ENCODE data around the gene GPR15LG.
"Not testable (repeated sequence)": the region's sequence is repeated elsewhere in the genome, so short reads cannot be mapped to it uniquely, and the experiment has no call there.

Gene GPR15LG

DNA sequence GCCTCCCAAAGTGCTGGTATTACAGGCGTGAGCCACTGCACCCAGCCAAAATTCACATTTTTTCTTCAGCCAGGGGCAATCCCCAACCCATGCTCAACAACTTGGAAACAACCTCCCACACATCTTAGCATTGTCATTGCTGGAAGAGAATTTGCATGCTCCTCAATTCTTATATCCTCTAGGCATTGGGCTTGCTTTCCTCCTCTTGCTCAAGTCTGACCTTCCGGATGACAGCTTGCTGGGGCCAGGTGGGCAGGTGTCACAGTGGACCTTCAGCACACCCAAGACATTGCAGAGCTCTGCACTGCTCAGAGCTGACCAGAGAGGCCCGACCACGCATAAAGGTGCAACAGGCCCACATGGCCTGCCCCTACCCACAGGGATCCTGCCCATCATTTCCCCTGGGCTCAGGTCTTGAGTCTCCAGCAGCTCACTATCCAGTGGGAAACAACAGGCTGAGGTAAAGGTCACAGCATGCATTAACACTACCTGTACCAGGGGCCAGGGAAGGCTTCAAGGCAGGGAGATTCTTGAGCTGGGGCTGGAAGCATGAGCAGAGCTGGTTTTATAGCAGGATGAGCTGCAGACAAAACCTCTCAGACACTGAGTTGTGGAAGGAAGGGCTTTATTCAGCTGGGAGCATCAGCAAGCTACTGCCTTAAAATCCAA, 6.8 kb upstream of the GPR15LG start:
- Histone ChIP-seq H3K9ac (ENCODE audit: low read depth, low read length) (no peak overlapping the region), H3K4me3 (ENCODE audit: low read length) (no peak overlapping the region), H3K27me3 (ENCODE audit: control insufficient read depth, insufficient read depth, low read length) (peaks cover 24% of the 10 kb centered on the region), H3K4me1 (ENCODE audit: control insufficient read depth, insufficient read depth, low read length) (no peaks in the 10 kb centered on the region), H3K9me3 (replicated peaks; ENCODE audit: low read length) (no peaks in the 10 kb centered on the region), H3K36me3 (ENCODE audit: insufficient read depth, low read length) (no peaks in the 10 kb centered on the region), H3K4me2 (ENCODE audit: low read length) (no peak overlapping the region)

GRCh38 chr10:84167289-84167653, 6.3 kb upstream of the GPR15LG start:
- H3K4me3 ChIP-seq (ENCODE audit: low read length); H3K36me3 ChIP-seq (ENCODE audit: insufficient read depth, low read length); H3K4me1 ChIP-seq (ENCODE audit: control insufficient read depth, insufficient read depth, low read length); H3K4me2 ChIP-seq (ENCODE audit: low read length); H3K9me3 ChIP-seq (replicated peaks; ENCODE audit: low read length); H3K9ac ChIP-seq (ENCODE audit: low read depth, low read length): not testable (repeated sequence)
- H3K27me3 ChIP-seq (ENCODE audit: control insufficient read depth, insufficient read depth, low read length): peaks cover 24% of the 10 kb centered on the region

DNA sequence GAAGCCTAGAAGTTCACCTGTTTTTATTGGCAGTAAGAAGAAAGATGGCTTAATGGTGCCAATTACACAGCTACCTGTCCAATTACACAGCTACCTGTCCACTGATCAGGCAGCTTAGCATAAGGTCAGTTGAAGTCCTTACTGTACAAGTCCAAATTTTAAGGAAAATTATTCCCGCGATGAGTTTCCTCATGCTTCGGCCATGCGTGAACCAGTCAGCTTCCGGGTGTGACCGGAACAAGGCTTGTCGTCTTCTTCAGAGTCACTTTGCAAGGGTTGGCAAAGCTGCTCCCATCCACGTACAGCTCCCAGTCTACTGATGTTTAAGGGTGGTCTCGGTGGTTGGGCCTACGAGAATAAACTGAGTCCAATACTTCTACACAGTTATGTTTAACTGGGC, 5.2 kb upstream of the GPR15LG start:
- H3K4me2 ChIP-seq (ENCODE audit: low read length); H3K4me1 ChIP-seq (ENCODE audit: control insufficient read depth, insufficient read depth, low read length); H3K9me3 ChIP-seq (replicated peaks; ENCODE audit: low read length); H3K9ac ChIP-seq (ENCODE audit: low read depth, low read length); H3K4me3 ChIP-seq (ENCODE audit: low read length); H3K36me3 ChIP-seq (ENCODE audit: insufficient read depth, low read length): not testable (repeated sequence)
- peaks cover 22% of the 10 kb centered on the region for H3K27me3 ChIP-seq (ENCODE audit: control insufficient read depth, insufficient read depth, low read length)

- not testable (repeated sequence) for H3K4me2 ChIP-seq (ENCODE audit: low read length); H3K9ac ChIP-seq (ENCODE audit: low read depth, low read length); H3K27me3 ChIP-seq (ENCODE audit: control insufficient read depth, insufficient read depth, low read length); H3K36me3 ChIP-seq (ENCODE audit: insufficient read depth, low read length); H3K9me3 ChIP-seq (replicated peaks; ENCODE audit: low read length); H3K4me1 ChIP-seq (ENCODE audit: control insufficient read depth, insufficient read depth, low read length); H3K4me3 ChIP-seq (ENCODE audit: low read length)
Observed at GRCh38 chr10:84171237-84171636, 2.4 kb upstream of the GPR15LG start.

- not testable (repeated sequence) for H3K9me3 ChIP-seq (replicated peaks; ENCODE audit: low read length); H3K36me3 ChIP-seq (ENCODE audit: insufficient read depth, low read length); H3K27me3 ChIP-seq (ENCODE audit: control insufficient read depth, insufficient read depth, low read length); H3K4me1 ChIP-seq (ENCODE audit: control insufficient read depth, insufficient read depth, low read length); H3K4me2 ChIP-seq (ENCODE audit: low read length); H3K4me3 ChIP-seq (ENCODE audit: low read length); H3K9ac ChIP-seq (ENCODE audit: low read depth, low read length)
Observed at GRCh38 chr10:84171700-84172466, 1.7 kb upstream of the GPR15LG start.

GRCh38 chr10:84172467-84173356, 889 bp upstream of the GPR15LG start:
- no peak overlapping the region for H3K9ac ChIP-seq (ENCODE audit: low read depth, low read length)
- H3K27me3 ChIP-seq (ENCODE audit: control insufficient read depth, insufficient read depth, low read length): no peaks in the 10 kb centered on the region

GRCh38 chr10:84175436-84175835, 1.8 kb downstream of the GPR15LG start:
- H3K4me3 ChIP-seq (ENCODE audit: low read length): no peak overlapping the region
- H3K4me2 ChIP-seq (ENCODE audit: low read length): no peak overlapping the region
- H3K27me3 ChIP-seq (ENCODE audit: control insufficient read depth, insufficient read depth, low read length): no peaks in the 10 kb centered on the region
- no peaks in the 10 kb centered on the region for H3K4me1 ChIP-seq (ENCODE audit: control insufficient read depth, insufficient read depth, low read length)
- H3K9me3 ChIP-seq (replicated peaks; ENCODE audit: low read length): no peaks in the 10 kb centered on the region
- H3K9ac ChIP-seq (ENCODE audit: low read depth, low read length): no peak overlapping the region
- no peaks in the 10 kb centered on the region for H3K36me3 ChIP-seq (ENCODE audit: insufficient read depth, low read length)

More at GRCh38 chr10:84172467-84173356, 889 bp upstream of the GPR15LG start:
- no peaks in the 10 kb centered on the region for H3K4me1 ChIP-seq (ENCODE audit: control insufficient read depth, insufficient read depth, low read length)
- no peaks in the 10 kb centered on the region for H3K36me3 ChIP-seq (ENCODE audit: insufficient read depth, low read length)
- H3K9me3 ChIP-seq (replicated peaks; ENCODE audit: low read length): no peaks in the 10 kb centered on the region
- no peak overlapping the region for H3K4me2 ChIP-seq (ENCODE audit: low read length)
- H3K4me3 ChIP-seq (ENCODE audit: low read length): no peak overlapping the region

DNA sequence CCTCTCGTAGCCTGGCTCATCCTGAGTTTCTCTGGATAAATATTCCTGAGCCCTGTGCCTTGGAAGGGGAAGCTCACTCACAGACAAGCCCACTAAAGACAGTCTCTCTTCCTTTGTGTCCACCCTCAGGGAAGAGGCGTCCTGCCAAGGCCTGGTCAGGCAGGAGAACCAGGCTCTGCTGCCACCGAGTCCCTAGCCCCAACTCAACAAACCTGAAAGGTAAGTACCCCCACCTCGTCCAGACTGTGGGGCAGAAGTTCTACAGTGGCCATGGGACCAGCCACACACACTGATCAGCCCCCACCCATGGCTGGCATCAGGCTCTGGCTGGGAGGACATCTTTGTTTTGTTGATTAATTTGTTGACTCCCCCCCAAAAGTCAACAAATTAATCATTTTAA, 2.8 kb downstream of the GPR15LG start:
- Histone ChIP-seq H3K4me1 (ENCODE audit: control insufficient read depth, insufficient read depth, low read length) (no peaks in the 10 kb centered on the region), H3K4me2 (ENCODE audit: low read length) (no peak overlapping the region), H3K36me3 (ENCODE audit: insufficient read depth, low read length) (no peaks in the 10 kb centered on the region), H3K9me3 (replicated peaks; ENCODE audit: low read length) (no peaks in the 10 kb centered on the region), H3K27me3 (ENCODE audit: control insufficient read depth, insufficient read depth, low read length) (no peaks in the 10 kb centered on the region), H3K4me3 (ENCODE audit: low read length) (no peak overlapping the region), H3K9ac (ENCODE audit: low read depth, low read length) (no peak overlapping the region)

GRCh38 chr10:84176836-84177474, 3.4 kb downstream of the GPR15LG start:
- no peak overlapping the region for H3K4me3 ChIP-seq (ENCODE audit: low read length)
- no peaks in the 10 kb centered on the region for H3K27me3 ChIP-seq (ENCODE audit: control insufficient read depth, insufficient read depth, low read length)
- H3K9ac ChIP-seq (ENCODE audit: low read depth, low read length): no peak overlapping the region
- no peaks in the 10 kb centered on the region for H3K36me3 ChIP-seq (ENCODE audit: insufficient read depth, low read length)
- H3K4me1 ChIP-seq (ENCODE audit: control insufficient read depth, insufficient read depth, low read length): no peaks in the 10 kb centered on the region
- no peak overlapping the region for H3K4me2 ChIP-seq (ENCODE audit: low read length)
- H3K9me3 ChIP-seq (replicated peaks; ENCODE audit: low read length): no peaks in the 10 kb centered on the region

DNA sequence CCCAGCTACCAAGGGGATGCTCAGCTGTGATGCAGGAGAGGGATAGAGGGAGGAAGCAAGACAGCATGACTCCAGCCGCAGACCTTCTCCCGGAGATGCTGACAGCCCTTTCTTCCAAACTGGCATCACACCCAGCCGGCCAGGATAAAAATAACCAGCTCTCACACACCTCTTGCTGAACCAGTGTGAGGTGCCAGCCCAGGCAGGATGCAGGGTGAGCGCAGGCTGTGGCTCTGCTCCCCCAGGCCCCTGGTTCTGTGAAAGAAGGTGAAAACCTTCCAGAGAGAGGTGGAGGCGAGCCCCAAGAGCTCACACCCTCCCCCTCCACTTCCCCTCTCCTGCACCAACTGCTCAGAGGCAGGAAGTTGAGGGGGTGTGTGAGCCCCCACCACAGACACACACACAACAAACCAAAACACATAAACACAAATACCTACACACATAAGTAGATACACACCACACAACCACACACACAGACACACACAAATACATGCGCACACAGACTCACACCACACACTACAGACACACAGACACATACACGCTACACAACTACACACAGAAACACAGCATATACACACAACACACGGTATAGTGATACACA, 4.0 kb downstream of the GPR15LG start:
- no peaks in the 10 kb centered on the region for H3K36me3 ChIP-seq (ENCODE audit: insufficient read depth, low read length)
- no peak overlapping the region for H3K9ac ChIP-seq (ENCODE audit: low read depth, low read length)
- H3K4me1 ChIP-seq (ENCODE audit: control insufficient read depth, insufficient read depth, low read length): no peaks in the 10 kb centered on the region
- H3K9me3 ChIP-seq (replicated peaks; ENCODE audit: low read length): no peaks in the 10 kb centered on the region
- no peak overlapping the region for H3K4me3 ChIP-seq (ENCODE audit: low read length)
- no peak overlapping the region for H3K4me2 ChIP-seq (ENCODE audit: low read length)
- H3K27me3 ChIP-seq (ENCODE audit: control insufficient read depth, insufficient read depth, low read length): no peaks in the 10 kb centered on the region

DNA sequence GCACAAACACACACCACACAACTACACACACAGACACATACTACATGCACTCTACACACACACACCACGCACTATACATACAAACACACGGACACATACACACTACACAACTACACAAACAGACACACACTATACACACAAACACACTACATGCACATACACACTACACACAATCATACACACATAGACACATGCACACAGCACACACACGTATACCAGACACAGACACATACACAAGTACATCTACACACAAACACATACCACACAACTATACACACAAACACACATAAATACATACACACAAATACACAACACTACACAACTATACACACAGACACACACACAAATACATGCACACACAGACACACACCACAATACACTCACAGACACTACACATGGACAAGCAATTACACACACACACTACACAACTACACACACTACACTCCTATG, 4.6 kb downstream of the GPR15LG start:
- no peaks in the 10 kb centered on the region for H3K36me3 ChIP-seq (ENCODE audit: insufficient read depth, low read length)
- no peak overlapping the region for H3K4me2 ChIP-seq (ENCODE audit: low read length)
- H3K4me1 ChIP-seq (ENCODE audit: control insufficient read depth, insufficient read depth, low read length): no peaks in the 10 kb centered on the region
- no peaks in the 10 kb centered on the region for H3K9me3 ChIP-seq (replicated peaks; ENCODE audit: low read length)
- no peak overlapping the region for H3K9ac ChIP-seq (ENCODE audit: low read depth, low read length)
- H3K27me3 ChIP-seq (ENCODE audit: control insufficient read depth, insufficient read depth, low read length): no peaks in the 10 kb centered on the region
- no peak overlapping the region for H3K4me3 ChIP-seq (ENCODE audit: low read length)

Measured in skeletal muscle satellite cell (primary cell).